COR-L47 (cell line): ENCODE results near the gene SHOC1.
"Not testable (repeated sequence)": the region's sequence is repeated elsewhere in the genome, so short reads cannot be mapped to it uniquely, and the experiment has no call there.

Experiments used
- DNase-seq: peaks from one replicate; lab custom pipeline; 2025; lab: John Stamatoyannopoulos, UW

SHOC1 gene

GRCh38 chr9:111794835-111795556 is at the start of gene SHOC1:
SHOC1 (minus strand) TSS chr9:111794937; CDS start chr9:111791418, 3,519 bp downstream.
- DNase-seq: no peak

- DNase-seq: no peak
These were observed 49.2 kb upstream of the SHOC1 start for GRCh38 chr9:111843971-111844370.

DNA sequence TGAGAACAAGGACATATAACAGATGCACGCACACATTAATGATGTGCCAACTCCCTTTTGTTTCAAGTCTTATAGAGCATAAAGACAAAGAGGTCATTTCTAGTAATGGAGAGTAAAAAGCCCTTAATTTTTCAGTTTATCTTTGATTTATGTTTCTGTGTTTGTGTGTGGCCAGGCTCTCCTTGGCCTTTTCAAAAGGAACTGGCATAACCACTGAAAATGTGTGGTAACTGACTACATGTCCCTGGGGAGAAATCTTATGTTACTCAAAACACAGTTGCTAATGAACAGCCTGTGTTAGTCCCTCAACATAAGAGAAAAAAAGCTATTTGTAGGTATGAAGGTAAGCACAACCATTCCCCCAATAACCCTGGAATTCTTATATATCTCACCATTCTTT is 47.6 kb upstream of the SHOC1 start:
- no peak for DNase-seq

GRCh38 chr9:111840442-111840841 is 45.7 kb upstream of the SHOC1 start:
- no peak for DNase-seq

- no peak for DNase-seq
These were observed 45.2 kb upstream of the SHOC1 start for GRCh38 chr9:111839987-111840386.

GRCh38 chr9:111839387-111839786 is 44.6 kb upstream of the SHOC1 start:
- DNase-seq: no peak

DNA sequence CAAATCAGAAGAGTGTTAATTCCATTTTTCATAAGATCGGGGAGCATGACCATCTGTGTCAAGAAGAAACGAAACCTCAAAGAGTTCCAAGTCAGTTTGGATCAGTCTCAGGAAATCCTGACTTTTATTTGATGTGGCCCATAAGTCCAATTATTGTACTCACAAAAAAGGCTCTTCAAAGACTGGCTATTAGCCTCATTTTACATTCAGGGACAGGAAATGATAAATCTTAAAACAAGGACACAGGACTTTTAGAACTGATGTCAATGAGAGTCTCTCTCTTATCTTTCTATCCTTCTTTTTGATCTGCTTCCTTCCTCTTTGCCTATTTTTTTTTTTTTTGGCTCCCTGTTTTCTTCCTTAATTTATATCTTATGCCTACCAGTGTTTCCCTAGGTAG is 43.7 kb upstream of the SHOC1 start:
- DNase-seq: no peak

DNA sequence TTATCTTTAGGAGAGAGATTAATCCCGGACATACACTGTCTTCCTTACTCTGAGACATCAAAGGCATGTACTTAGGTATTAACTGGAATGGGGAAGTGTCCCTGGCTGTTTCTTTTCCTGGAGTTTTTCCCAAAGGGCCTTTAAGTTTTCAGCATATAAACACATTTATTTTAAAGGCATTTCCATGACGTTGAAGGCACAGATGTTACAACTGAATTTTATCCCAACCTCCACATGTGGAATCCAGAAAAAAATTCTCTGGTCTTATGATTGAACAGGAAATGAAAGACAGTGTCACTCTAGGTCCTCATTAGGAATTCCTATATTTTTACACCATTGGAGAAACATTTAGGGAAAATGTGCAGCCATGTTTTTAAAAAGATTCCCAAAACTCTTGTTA is 41.6 kb upstream of the SHOC1 start:
- no peak for DNase-seq

DNA sequence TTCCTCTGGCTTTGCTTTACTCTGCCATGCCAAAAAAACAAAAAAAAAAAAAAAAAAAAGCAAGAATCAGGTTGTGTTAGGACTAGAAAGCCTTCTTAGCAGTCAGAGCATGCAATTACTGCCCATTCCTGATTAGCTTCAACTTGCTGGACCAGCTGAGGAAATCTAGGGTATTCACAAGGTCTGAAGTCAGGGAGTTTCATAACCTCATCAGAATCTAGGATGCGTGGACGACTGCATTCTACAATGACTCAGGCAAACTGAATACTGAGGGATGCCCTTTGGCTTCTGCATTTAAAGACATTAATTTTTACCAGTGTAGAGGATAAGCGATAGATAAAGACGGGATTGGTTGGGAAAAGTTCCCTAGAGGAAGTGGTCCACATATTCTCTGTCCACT is 39.2 kb upstream of the SHOC1 start:
- no peak for DNase-seq

DNA sequence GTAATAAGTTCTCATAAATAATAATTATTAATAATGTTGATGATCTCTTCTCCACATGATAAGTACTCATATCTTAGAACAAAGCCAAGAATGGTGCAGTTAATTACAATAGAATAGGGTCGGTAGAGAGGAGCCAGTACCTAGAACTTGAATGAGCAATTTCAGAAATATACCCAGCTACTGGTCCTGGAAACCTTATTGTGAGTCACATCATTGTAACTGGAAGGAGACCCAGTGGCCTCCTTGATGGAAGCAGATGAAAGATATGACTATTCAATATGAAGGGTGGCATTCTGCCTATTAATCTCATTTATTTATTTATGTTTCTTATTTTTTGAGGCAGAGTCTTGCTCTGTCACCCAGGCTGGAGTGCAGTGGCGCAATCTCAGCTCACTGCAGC is 37.7 kb upstream of the SHOC1 start:
- DNase-seq: no peak

DNA sequence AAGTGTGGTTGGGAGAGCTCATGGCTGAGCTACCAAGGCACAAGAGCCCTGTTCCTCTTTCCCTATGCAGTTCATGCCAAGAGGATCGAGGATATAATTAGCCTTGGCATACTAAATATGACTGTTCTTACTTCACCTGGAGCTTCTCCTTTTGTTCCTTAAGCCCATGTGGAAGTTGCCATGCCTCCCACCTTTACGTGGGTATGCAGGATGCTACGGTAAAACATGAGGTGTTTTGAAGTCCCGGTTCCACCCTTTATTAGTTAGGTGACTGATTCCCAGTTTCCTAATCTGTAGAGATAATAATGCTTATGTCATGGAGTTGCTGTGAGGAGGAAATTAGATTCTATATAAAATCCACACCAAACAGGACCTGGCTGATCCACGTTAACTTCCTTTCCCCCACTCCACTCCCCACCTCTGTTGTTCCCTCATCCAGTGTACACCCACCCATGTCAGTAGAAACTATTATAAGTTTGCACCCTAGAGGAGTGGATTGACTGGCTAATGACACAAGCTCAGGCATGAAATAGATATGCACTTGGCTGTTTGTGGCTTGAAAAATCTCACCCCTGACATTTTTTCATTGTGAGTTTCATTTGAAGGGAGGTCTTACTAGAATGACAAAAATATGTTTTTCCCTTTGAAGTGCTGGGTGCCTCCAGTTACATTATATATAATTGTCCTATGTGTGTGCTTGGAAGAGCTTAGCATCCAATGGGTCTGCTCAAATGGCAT is 36.8 kb upstream of the SHOC1 start:
- DNase-seq: no peak

- DNase-seq: no peak
These were observed 33.5 kb upstream of the SHOC1 start for GRCh38 chr9:111828193-111828592.

DNA sequence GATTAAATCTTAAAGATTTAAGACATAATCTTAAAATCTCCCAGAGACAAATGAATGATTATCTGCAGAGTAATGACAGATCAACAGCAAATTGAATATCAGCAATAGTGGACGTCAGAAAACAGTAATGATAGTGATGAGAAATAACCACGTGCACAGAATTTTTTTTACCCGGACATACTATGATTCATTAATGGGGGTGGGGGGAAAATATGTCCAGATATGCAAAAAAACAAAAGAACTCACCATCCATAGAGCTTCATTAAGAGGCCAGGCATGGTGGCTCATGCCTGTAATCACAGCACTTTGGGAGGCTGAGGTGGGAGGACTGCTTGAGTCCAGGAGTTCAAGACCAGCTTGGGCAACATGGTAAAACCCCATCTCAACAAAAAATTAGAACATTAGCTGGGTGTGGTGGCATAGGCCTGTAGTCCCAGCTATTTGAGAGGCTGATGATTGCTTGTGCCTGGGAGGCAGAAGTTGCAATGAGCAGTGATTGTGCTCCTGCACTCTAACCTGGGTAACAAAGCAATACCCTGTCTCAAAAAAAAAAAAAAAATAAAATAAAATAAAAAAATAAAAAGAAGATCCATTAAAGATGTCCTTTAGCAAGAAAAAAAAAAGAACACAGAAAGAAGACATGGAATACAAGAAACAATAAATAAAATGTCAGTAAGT is 30.9 kb upstream of the SHOC1 start:
- no peak for DNase-seq

GRCh38 chr9:111821006-111821528 is 26.3 kb upstream of the SHOC1 start:
- DNase-seq: no peak

GRCh38 chr9:111819360-111819759 is 24.6 kb upstream of the SHOC1 start:
- DNase-seq: no peak

GRCh38 chr9:111815285-111816070 is 20.7 kb upstream of the SHOC1 start:
- peak; percentile 17 for DNase-seq

DNA sequence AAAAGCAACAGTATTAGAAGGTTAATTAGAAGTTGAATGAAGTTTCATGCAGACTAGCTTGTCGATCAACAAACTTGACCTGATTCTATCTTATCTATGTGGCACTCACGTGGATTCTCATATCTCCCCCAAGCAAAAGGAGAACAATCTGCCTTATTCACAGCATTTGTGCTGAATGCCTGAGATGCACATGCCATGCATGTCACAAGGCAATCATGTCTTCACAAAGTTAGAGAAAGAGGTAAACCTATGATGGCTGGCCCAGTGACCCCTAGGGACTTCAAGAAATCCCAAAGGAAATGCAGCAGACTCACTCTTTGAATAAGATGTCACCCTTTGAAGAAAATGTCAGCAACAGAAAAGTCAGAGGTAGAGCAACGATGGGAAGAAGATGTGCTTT is 17.6 kb upstream of the SHOC1 start:
- no peak for DNase-seq

GRCh38 chr9:111810908-111811307 is 16.2 kb upstream of the SHOC1 start:
- no peak for DNase-seq

- not testable (repeated sequence) for DNase-seq
These were observed 15.7 kb upstream of the SHOC1 start for GRCh38 chr9:111810415-111810814.

DNA sequence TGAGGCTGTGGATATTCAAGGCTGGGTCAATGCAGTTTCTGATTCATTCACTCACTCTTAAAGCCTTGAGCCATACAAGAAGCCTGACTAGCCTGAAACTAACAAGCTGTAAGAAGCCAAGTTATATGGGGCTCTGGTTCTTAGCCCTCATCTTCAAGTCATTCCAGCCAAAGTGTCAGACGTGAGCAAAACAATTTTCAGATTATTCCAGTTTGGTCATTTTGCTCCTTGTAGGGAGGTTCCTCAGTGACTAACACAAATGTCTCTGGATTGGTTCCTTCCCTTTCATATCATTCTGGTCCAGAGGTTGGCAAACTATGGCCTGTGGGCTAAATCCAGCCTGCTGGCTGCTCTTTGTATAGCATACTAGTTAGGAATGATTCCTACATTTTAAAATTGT is 12.5 kb upstream of the SHOC1 start:
- no peak for DNase-seq

- DNase-seq: no peak
These were observed 11.5 kb upstream of the SHOC1 start for GRCh38 chr9:111806259-111806658.

DNA sequence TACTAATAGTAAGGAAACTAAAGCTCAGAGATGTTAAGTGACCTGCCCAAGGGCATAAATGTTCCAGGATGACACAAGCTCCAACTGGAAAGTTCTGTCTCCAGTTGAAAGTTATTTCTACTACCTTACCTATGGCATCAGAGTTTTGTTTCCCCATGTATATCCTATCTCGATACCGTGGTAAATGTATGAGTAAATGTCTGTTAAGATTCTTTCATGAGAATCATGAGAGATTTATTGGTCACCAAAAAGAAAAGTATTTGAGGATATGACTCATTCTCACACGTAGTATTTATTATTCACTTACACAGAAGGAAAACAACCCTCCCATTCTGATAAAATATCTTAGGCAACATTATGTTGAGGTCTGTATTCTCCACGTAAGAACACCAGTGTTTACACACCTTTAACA is 11.1 kb upstream of the SHOC1 start:
- DNase-seq: no peak
